ENCODE results near the gene RAB38.

Gene RAB38

DNA sequence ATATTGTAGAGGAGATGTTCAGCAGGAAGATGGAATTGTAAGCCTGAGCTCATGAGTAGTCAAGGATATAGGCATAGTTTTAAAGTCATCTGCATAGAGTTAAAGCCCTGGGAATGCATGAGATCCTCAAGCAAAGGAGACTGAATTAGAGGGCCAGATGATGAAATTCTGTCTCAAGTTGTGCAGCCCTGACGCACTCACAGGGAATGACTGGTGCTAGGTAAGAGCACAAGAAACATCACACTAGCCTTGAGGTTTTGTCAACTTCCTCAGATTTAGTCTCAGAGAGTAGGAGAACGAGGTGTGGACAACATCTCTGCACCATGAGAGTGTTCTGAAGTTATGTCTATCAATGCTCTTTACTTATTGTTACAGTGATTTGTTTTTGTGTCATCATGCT lies 5.8 kb downstream of the RAB38 start:
- no peak for DNase-seq

DNA sequence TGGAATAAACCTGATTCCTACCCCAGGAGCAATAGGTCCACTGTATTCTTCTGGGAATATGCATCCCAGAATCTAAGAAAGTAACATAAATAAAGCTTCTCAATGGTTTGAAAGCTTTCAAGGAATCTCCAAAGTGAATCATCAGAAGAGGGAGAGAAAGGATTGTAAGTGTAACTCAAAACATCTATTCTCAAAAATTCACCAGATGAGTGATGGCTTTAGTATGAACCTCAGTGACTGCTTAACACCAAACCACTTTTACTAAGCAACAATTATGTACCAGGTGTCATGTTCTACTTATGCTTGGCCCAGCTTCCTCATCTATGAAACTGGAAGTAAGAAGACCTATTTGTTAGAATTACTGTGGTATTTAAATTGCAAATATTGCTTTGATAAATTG lies 7.4 kb downstream of the RAB38 start:
- no peak for DNase-seq

DNA sequence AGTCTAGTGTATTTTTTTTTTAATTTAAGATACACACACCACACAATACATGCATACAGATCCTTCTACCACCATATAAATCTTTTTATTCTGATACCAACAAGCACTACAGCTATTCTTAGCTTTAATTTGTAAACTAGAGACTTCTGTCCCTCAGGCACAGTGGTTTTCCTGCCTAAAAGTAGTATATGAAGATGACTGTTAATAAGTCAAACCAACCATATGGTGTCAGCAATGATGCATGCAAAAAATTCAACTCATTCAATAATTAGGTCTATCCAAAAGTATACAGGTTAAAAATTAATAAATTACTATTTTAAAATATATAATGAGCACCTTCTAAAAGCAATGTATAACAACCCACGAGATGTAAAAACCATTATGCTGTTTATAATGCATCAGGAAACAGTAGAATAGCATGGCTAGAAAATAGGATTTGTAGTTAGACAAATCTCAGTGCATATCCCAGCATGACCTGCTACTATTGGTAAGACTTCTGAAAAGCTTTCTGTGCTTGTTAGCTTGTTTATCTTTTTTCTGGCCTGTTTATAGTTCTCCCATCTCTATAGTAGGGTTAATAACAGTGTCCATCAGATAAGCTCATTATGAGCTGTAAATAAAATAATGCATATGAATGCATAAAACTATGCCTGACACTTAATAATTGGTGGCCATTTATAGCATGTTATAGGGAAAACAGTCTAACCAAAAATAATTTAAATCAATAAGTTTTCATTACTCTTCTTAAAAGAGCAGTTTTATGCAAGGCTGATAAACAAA lies 10.2 kb downstream of the RAB38 start:
- no peak for DNase-seq

DNA sequence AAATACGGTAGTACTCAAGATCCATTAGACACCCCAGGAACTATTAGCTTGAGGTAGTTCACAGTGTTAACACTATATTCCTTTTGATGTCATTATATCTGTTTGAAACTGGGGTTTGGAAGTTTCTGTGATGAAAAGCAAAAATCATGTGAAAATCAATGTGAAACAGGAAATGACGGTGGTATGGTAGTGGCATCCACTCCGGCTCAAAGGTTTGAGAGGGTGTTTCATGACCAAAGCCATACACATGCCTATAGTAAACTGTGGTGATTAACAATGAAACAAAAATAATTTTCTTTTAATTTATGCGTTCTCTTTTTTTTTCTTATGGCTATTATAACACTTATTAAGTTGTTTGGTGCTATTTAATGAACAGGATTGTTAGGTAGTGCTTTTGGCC lies 10.9 kb downstream of the RAB38 start:
- DNase-seq: no peak

DNA sequence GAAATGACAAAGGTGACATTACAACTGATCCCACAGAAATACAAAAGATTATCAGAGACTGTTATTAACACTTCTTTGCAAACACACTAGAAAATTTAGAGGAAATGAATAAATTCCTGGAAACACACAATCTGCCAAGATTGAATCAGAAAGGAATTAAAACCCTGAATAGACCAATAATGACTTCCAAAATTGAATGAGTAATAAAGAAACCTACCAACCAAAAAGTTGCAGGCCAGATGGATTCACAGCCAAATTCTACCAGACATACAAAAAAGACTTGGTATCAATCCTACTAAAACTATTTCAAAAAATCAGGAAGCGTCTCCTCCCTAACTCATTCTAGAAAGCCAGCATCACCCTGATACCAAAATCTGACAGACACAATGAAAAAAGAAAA lies 17.2 kb downstream of the RAB38 start:
- no peak for DNase-seq

DNA sequence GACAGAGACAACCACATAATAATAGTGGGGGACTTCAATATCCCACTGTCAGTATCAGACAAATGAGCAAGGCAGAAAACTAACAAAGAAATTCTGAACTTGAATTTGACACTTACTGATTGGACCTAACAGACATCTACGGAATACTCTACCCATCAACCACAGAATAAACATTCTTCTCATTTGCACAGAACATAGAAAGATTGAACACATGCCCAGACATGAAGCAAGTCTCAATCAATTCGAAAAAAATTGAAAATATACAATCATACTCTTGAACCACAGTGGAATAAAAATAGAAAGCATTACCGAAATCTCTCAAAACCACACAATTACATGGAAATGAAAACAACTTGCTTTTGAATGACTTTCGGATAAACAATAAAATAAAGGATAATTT lies 17.9 kb downstream of the RAB38 start:
- DNase-seq: no peak

DNA sequence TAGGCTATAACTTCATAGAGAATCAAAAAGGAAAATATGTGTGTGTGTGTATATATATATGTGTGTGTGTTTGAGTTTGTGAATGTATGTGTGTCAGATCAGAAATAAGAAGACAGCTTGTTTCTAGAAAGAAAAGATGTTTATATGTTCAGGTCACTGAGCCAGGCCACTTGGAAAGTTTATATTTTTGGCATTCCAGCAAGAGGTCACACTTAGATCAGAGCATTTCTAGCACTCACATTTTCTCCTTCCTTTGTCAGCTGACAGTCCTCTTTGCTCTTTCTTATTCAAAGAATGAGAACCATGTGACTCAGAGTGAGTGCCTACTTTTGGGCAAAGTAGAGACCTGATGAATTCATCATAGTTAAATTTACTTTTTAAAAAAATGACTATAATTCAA lies 22.9 kb downstream of the RAB38 start:
- no peak for DNase-seq

DNA sequence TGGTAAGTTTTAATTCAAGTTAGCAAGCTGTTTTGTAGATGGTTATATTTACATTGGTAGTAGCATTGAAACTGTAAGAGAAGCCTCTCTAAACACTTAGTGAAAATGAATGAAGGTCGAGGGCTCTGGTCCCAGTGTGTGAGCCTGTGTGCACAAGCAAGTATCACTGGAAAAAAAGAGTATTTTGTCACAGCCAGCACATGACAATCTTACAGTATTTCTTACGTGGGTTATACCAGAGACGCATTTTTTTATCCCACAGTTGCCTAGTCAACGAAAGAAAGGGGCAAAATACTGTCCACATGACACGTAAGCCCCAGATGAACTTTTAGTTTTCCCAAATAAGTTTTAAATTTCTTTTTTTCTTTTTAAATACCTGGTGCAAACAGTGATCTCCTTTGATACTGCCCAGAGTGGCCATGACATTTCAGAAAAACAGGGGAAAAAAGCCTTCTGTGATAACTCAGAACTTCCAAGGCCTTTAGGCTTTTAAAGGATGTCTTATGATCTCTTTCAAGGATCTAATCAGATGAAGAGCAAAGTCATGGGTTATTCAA lies 23.5 kb downstream of the RAB38 start:
- DNase-seq: no peak

DNA sequence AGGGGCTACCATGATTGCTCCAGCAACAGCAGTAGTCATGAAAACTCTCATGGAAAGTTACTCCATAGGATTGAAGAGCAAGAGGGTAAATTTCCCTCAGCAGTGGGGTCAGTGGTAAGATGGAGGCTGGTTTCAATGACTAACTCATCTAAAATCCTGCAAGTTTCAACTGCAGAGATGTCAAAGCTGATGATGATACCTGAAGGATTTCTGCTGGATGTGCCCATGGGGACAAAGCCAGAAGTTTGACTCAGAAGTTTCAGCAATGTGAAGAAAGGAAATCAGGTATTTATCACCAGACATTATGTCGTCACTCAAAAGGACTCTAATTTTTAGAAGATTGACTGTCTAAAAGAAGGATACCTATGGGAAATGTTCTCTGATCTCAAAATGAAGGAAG lies 29.1 kb downstream of the RAB38 start:
- no peak for DNase-seq

DNA sequence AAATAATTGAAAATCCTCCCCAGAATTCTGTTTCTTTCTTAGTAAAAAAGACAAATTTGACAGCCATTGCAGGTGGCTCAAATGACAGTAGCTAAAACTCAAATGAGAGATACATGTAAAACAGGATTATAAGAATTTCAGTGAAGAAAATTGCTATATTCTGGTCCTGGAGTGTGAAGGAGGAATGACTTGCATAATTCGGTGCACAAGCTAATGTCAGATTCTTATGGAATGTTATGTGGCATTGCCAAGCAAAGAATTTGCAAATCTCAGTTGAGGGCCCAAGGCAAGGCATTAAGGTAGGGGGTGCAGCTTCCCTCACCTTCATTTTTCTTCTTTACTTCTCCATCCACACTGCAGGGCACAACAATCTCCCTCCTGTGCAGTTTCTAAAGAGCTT lies 35.4 kb downstream of the RAB38 start:
- DNase-seq: no peak

DNA sequence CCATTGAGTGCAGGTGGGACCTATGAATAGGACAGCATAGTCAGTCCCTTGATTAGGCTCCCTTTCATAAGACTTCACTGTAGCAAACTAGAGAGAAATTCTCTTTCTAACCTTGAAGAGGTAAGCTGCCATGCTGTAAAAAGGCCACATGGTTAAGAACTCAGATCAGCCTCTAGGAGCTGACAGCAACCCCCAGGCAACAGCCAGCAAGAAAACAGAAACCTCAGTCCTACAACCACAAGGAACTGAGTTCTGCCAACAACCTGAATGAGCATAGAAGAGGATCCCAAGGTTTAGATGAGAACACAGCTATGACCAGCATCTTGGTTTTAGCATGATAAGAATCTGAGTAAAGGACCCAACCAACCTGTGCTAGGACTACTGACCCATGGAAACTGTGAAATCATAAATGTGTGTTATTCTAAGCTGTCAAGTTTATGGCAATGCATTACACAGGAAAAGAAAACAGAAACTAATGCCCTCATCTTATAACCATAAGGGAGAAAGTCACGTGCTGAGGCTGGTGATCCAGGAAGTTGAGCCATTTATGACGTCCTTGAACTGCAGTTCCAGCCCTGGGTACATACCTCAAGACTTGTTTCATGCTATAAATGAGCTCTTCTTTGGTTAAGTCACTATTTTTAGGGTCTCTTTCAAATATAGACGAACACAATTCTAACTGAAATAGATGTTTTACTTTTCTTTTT lies 43.3 kb downstream of the RAB38 start:
- DNase-seq: no peak

DNA sequence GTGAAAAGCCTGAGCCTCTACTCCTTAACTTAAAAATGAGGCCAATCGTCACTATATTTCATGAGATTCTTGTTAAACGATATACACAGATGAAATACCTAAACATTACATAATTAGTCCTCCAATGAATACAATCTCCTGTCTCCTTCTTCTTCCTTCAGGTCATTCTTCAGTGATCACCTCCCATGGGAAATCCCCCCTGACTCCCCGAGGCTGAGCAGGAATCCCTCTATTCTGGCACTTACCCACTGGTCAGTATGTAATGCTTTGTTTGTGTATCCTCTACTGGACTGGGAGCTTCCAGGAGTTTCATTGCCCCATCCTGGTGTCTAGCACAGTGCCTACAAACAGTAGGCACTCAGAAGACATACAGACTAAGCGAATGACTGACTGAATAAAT lies 52.3 kb downstream of the RAB38 start:
- DNase-seq: no peak

DNA sequence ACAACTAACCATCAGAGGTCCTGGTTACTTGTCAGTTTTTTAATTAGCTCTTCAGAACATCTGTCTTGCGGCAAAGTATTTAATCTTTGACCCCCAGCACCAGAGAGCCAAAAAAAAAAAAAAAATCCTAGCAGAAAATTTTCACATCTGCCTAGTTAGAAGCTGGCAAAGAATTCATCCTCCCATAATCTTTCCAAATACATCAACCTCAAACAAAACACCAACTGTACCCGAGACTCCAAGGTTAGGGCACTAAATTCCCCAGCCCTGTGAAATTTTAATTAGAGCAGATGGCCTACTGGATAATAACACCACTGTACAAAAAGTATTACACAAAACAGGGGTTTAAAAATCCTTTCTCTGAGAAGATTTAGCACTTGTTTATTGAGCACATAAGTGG lies 55.7 kb downstream of the RAB38 start:
- no peak for DNase-seq

DNA sequence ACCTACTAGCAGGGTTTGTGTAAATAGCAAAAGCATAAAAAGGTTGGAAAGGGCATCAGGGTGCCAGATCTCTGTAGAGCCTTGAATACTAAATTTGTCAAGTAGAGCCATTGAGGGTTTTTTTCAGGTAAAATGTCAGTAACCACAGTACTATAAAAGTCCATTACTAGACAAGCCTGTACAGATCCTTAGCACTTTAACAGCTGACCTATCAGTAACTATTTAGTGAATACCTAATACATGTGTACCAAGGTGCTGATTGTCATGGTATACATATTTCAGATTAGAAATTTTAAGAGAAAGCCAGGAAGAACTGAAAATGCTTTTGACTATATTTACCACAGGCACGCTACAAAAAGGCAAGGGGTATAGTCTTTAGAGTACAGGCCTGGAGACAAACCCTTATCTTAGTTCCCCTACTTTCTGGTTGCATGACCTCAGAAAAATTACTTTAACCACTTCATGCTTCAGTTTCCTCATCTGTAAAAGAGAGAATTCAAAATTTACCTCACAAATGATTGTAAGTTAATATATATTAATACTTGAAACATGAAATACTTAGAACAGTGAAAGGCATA lies 57.9 kb downstream of the RAB38 start:
- no peak for DNase-seq

DNA sequence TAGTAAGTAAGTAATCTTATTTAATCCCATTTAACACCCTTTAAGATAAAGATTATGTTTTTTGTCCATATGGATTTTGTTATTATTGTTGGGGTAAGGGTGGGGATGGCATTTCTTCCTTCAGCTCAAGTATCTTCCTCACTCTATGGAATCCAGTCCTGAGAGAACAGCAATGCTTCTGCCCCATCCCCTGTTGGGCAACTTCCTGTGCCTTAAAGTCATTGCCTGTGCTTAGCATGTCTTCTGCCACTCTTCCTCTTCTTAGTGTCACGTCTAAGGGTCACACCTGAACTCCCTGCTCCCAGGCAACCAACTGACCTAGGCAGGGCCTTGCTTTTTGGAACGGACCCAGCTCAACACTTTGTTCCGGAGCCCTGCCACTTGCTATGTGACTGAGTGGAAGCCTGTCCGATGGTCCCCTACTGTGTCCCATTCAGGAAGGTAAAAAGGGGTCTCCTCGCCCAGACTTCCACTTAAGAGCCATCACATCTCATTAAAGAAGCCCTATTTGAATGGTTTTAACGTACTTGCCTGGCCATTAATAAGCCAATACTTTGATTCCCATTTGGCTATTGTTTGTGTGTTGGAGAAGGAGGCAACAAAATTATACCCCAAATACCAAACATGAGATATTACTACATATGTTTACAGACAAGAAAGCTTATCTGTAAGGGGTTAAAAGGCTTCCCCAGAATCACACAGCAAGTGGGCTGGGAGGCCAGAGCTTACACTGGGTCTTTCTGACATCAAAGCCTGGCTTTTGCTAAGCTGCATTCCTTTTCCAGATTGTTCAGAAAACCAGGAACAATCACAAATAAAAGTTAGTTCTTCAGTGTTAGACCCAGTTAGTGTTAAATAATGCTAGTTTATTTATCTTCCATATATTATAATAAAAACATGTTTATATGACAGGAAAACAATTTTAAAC lies 59.2 kb downstream of the RAB38 start:
- DNase-seq: no peak

DNA sequence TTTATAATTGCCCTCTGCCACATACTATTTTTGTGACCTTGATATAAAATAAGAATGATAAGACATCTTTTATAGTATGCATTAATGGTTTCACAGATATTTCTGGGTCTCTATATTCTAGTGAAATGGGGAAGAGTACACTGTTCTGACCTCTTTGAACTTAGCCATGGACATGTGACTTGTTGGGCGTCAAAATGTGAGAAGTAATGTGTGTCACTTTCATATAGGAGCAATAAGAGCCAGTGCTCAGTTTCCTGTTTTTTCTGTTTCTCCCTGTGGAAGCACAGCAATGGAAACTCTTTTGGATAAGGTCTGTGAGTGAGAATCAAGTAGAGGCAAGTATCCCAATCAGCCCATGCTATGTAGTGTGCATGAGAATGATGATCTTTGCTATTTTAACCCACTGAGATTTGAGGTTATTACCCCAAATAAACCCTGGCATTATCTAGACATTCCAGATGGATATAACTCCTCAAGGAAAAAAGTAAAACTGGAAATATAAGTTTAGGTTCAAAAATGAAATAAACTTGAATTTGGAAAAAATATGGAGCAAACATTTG lies 60.7 kb downstream of the RAB38 start:
- no peak for DNase-seq

DNA sequence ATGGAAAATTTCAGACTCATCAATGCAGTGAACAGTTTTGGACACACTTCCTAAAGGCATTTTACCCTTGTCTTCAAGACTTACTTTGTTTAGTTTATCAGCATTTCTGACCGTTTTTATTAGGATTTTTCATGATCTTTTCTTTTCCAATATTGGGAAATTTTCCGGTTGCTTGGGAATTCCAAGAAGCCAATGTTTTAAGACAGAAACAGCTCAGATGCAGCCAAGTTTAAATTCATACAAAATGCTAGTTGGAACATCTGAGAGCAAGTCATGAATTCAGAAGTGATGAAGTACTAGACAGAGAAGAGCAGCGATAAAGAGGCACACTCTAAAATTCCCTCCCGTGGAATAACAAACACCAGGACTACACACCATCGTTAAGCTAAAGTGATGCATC lies 68.6 kb downstream of the RAB38 start:
- no peak for DNase-seq

DNA sequence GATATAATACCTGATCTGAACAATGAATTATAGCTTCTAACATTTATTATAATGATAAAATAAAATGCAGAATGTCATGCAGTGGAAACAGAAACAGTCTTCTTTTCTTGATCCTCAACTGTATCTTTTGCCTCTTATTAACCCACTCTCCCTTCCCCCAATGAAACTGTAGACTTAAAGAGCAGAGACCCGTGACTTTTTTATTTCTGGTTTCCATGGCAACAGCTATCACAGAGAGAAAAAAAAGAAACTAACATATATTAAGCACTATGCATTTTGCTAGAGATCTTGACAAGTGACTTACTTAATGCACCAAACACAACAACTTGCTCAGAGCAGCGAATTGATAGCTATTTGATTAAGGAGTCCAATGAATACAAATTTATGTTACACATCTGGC lies 69.3 kb downstream of the RAB38 start:
- DNase-seq: no peak

DNA sequence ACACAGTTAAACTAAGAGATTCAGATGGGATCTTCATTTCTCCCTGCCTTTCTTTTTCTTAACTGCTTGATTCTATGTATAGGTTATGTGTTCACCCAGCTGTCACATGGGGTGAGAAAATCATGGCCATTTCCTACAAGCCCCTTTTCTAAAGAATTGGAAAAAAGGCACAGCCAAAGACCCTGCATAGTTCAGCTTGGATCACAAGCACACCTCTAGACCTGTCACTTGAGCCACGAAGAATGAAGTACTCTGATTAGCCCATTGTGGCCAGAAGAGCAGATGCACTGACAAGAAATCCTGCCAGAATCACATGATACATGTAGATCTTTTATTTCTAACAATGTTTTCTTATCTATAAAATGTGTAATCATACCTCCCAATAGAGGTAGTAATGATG lies 69.7 kb downstream of the RAB38 start:
- no peak for DNase-seq

DNA sequence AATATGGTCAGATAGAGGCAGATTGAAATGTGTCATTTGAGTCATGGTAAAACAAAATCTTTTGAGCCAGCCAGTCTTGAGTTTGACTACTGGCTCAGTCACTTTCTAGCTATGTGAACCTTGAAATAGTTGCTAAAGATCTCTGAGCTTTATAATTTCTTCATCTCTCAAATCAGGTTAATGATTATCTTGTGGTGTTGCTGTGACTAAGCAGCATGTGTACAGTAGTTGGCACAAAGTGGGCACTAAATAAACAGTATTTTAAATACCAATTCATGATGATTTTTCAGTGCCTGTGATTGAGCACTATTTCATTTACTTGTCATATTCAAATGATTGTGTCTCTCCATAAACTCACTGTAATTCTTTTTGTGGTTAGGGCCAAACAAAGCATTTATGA lies 70.8 kb downstream of the RAB38 start:
- no peak for DNase-seq

DNA sequence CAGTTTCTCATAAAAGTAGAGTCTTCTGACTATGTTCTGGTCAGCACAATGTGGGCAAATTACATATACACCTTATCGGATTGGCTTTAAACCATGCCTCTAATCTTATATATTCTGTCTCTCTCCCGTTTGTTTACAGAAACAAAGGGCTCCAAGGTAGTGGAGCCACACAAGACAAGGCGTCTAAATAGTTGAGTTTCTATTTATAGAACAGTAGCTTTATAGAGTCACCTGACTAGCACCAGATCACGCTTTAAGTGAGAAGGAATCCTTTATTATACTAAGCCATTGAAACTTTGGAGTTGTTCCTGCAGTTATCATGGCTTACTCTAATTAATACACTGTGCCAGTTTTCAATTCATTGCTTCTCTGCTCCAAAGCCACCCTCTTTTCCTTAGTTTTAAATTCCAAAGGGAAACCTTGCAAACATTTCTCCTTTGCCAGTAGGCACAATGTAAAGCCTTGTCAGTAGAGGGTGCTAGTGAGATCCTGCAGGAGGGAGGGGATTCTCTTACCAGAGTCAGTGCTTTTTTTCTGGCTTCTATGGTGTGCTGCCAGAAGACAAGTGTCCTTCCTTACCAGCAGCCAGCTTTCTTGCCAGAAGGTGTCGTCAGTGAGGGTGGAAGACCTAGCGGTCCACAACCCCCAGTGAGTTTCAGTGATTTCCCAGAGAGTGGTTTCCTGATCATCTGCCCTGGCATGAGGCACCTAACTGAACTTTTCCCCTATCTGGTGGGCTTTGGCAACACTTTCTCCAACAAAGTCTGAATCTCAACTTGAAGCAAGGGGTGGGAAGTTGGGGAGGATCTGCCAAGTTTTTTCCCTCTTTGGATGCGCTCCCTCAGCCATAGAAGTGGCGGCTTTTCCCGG lies 71.7 kb downstream of the RAB38 start:
- no peak for DNase-seq

DNA sequence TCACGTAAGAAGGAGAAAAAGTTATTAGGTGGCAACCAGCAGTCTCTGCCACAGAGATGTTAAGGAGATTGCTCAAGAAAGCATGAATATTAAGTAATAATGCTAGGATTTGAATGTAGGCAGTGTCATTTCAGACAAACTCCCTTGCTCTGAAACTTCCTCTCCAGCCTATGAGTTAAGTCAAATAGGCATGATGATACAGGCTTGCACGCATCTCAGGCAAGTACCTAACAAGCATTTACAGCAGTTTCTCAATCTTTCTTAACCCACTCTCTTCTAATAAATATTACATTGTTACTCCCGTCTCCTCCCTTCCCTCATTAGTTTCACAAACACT lies 72.7 kb downstream of the RAB38 start:
- DNase-seq: no peak

Data from effector CD4-positive, alpha-beta T cell (primary cell).